HS-27A (cell line): ENCODE data around the gene TMEM245.
"Not testable (repeated sequence)": the region's sequence is repeated elsewhere in the genome, so short reads cannot be mapped to it uniquely, and the experiment has no call there.

Experiments
- DNase-seq: peaks from one replicate; pipeline ENCODE4 v3.0.0-alpha.2; 2012; ENCODE audit warnings: low read depth, missing footprints

The TMEM245 gene

GRCh38 chr9:108983885-108984284 lies 135.9 kb downstream of the TMEM245 start:
- no peak for DNase-seq

DNA sequence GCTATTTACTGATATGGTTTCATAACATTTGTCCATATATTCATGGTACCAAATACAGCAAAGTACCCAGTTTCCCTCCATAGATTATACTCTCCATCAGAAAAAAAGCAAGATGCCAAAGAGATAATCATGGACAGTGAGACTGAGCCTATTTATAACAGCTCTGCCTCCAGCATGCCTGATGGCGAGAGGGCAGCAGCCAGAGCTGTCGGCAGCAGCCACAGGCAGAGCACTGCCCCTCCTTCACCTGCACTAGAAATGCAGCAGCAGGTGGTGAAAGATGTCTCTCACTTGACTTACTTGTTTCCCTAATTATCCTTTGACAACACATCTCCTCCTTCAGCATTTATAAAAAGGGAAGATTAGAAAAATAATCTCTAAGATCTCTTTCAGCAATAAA lies 138.9 kb downstream of the TMEM245 start:
- DNase-seq, result no peak

DNA sequence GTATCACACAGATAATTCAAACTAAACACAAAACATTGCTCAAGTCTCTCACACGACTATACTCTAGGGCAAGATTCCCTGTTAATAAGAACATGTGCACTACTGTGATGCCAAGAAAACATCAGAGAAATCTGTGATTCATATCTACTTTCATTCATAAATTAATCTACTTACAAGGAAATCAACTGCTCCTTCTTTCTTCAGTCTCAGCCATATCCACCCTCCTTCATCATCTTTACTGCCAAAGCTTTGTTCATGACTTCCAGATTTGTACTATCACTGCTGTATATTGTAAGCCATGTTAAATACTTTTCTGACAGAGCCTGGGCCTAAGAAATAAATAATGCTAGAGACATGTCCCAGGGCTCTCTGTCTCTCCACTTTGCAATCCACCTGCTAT lies 141.5 kb downstream of the TMEM245 start:
- DNase-seq, result no peak

- DNase-seq, result no peak
These were observed 145.9 kb downstream of the TMEM245 start for GRCh38 chr9:108973895-108974294.

DNA sequence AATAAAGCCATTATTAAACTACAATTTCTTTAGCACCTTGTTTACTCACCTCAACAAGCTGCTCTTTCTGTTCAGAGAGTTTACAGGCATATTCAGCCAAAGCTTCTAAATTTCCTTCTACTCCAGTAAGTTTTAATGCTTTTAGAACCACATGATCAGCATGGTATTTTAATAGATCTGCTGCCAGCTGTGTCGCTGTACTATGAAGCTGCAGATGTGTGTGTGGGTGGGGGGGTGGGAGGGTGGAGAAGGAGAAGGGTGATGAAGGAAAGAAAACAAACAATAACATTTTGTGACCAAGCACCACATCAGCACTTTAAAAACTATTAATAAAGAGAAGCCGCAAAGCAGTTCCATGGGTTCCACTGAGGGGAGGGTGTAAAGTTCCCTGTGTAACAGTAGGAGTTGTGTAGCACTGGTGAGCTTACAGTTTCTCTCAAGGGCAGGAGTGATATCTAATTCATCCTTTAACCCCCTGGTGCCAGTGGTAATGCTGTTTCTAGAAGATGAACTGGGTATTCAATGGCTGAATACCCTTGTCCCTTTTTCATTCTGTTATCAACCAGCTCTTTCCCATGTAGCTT lies 147.0 kb downstream of the TMEM245 start:
- DNase-seq, result no peak

- no peak for DNase-seq
These were observed 147.6 kb downstream of the TMEM245 start for GRCh38 chr9:108972186-108972585.

DNA sequence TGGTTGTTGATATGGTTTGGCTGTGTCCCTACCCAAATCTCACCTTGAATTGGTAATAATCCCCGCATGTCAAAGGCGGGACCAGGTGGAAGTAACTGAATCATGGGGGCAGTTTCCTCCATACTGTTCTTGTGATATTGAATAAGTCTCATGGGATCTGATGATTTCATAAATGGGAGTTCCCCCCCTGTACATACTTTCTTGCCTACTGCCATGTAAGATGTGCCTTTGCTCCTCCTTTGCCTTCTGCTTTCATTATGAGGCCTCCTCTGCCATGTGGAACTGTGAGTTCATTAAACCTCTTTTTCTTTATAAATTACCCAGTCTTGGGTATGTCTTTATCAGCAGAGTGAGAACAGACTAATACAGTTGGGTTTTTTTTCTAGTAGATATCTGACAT lies 148.4 kb downstream of the TMEM245 start:
- DNase-seq, result not testable (repeated sequence)

DNA sequence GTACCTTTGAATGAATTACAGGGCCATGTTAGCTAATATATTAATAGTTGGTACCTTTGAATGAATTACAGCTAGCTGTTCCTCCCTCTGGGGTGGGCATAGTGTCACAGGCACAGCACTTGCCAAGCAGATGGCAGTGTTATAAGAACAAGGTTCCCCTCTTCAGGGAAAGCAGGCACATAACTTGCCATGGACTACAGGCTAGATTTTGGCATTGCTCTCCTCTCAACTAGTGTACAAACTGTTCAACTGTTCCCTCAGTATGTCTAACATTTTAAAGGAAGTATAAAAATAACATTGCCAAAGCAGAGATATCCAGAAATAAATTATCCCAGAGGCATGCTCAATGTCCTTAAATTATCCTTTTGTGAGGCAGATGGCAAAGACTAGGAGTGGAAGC lies 151.8 kb downstream of the TMEM245 start:
- no peak for DNase-seq
